Cardiac fibroblast (primary cell): Measurements from ENCODE around the gene WNT9B.
"Not testable (repeated sequence)": the region's sequence is repeated elsewhere in the genome, so short reads cannot be mapped to it uniquely, and the experiment has no call there.

Experiments
- DNase-seq, 2 donors: peaks; one replicate each; pipeline versions ENCODE4 v3.0.0 to v3.0.0-alpha.2; 2010; ENCODE audit warnings: low read depth in 2 of 2
- H3K4me3 ChIP-seq, 2 donors: replicated peaks in 1 of 2; 1 replicate in 1 of 2; 2 replicates in 1 of 2; pipeline ENCODE4 v1.5.1; 2011; ENCODE audit warnings: low read depth in 2 of 2, low read length in 2 of 2, mild to moderate bottlenecking in 2 of 2, moderate library complexity in 1 of 2
- TF ChIP-seq, protein P1 (sequence below): IDR thresholded peaks from one replicate; pipeline ENCODE4 v1.5.1; 2011; ENCODE audit warnings: low read depth, mild to moderate bottlenecking, low read length, inconsistent platforms

WNT9B gene

DNA sequence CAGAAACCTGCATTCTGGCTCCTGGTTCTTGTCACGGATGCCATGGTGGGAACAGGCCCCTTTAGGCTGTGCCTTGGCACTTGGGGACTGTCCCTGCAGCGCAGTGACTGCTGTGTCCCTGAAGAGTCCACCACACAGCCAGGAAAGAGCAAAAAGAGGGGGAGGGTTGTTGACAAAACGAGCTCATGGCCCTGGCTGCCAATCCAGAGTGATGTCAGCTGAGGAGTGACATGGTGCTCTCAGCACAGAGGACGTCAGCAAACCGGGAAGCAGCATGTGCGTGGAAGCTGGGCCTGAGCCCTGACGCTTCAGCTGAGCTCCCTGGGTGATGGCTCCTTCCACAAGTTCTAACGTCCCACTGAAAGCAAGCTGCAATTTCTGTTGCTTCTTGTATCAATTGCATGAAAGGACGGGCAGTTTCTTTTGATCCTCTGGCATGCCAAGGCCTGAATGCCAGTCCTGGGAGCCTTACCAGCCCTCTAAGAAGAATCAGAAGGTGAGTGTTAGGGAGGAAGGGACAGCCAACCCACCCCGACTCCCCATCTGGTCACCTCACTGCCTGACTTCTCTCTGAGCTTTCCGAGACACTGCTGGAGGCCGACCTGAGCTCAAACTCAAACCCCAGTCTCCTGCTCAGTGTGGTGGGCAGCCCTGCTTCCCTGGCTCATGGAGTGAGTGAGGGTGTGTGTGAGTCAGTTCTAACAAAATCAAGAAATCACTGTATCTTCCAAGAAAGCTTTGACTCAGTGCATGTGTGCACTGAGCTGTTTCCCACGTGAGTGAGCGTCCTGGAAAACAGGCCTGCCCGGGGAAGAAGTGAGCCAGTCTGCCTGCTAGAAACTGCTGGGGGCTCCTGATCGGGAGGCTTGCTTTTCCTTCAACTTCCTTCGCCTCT, 18.2 kb upstream of the WNT9B start:
- TF ChIP-seq, protein P1, sequence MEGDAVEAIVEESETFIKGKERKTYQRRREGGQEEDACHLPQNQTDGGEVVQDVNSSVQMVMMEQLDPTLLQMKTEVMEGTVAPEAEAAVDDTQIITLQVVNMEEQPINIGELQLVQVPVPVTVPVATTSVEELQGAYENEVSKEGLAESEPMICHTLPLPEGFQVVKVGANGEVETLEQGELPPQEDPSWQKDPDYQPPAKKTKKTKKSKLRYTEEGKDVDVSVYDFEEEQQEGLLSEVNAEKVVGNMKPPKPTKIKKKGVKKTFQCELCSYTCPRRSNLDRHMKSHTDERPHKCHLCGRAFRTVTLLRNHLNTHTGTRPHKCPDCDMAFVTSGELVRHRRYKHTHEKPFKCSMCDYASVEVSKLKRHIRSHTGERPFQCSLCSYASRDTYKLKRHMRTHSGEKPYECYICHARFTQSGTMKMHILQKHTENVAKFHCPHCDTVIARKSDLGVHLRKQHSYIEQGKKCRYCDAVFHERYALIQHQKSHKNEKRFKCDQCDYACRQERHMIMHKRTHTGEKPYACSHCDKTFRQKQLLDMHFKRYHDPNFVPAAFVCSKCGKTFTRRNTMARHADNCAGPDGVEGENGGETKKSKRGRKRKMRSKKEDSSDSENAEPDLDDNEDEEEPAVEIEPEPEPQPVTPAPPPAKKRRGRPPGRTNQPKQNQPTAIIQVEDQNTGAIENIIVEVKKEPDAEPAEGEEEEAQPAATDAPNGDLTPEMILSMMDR, result no peak
- peak; percentile 46 to 71 for DNase-seq
- H3K4me3 ChIP-seq, result no peak overlapping the region

DNA sequence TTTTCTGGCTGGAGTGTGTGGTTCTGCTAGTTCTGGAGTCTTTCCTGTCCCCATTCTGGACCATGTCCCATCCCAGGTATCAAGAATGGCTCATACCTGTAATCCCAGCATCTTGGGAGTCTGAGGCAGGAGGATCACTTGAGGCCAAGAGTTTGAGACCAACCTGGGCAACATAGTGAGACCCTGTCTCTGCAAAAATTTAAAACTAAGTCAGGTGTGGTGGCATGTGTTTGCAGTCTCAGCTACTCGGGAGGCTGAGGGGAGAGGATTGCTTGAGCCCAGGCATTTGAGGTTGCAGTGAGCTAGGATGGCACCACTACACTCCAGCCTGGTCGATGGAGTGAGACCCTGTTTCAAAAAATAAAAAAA, 17.6 kb upstream of the WNT9B start:
- H3K4me3 ChIP-seq, result no peak overlapping the region
- no peak for DNase-seq
- TF ChIP-seq, protein P1, result no peak

DNA sequence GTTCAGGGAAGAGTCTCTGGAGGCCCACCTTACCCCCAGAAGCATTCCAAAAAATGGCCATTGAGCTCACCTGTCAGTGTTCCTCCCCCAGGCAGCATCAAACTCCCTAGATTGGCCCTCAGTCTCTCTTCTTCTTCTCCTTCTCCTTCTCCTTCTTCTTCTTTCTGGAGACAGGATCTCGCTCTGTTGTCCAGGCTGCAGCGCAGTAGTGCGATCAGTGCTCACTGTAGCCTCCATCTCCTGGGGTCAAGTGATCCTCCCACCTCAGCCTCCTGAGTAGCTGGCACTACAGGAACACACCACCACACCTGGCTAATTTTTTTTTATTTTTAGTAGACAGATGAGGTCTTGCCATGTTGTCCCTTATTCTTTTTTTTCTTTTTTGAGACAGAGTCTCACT, 16.5 kb upstream of the WNT9B start:
- TF ChIP-seq, protein P1, result no peak
- H3K4me3 ChIP-seq, result no peak overlapping the region
- no peak for DNase-seq

DNA sequence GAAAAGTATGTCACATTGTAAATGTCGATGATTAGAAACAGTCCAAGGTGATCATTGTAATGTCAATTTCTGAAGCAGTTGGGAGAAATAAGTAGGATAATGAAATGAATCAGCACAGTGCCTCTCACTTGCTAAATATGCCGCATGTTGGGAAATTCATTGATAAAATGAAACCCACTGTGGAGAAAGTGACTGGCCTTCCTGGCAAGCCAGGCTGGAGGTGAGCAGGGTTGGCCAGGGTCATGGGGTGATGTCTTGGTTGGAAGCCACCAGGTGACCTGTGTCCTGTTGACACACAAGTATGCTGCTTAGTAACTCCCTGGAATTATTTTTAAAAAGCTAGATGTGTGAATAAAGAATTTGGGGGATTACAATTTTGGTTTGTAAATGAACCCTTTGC, 14.9 kb upstream of the WNT9B start:
- DNase-seq, result no peak
- no peak overlapping the region for H3K4me3 ChIP-seq
- TF ChIP-seq, protein P1, result no peak

DNA sequence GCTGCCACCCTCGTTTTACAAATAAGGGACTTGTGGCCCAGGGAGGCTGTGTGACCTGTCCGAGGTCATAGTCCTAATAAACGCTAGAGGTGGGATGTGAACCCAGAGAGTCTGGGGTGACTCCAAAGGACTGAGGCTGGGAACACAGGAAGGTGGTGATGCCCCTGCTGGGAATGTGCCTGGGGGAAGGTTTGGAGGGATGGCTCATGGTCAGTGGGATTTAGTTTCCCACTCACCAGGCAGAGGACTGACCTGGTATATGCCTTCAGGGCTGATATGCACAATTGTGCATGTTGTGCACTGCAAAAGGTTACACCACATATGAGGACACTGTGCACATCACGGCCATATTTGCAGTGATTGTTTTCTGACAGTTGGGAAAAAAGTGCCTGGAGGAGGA, 13.9 kb upstream of the WNT9B start:
- no peak for DNase-seq
- TF ChIP-seq, protein P1, result no peak
- H3K4me3 ChIP-seq, result no peak overlapping the region

DNA sequence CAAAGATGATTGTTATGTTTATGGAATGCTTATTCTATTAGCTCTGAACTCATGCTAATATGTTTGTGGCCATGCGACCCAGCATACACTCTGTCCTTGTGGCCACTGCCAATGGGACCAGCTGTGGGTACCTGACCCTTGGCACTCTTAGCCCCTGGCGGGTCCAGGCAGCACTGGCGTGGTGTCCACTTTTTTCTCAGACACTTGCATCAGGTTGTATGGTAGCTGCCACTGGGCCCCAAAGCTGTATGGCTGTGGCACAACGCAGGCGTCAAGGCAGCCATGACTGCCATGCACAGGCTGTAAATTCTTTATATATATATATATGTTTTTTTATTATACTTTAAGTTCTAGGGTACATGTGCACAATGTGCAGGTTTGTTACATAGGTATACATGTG, 12.2 kb upstream of the WNT9B start:
- no peak for DNase-seq
- no peak overlapping the region for H3K4me3 ChIP-seq
- TF ChIP-seq, protein P1, result no peak

DNA sequence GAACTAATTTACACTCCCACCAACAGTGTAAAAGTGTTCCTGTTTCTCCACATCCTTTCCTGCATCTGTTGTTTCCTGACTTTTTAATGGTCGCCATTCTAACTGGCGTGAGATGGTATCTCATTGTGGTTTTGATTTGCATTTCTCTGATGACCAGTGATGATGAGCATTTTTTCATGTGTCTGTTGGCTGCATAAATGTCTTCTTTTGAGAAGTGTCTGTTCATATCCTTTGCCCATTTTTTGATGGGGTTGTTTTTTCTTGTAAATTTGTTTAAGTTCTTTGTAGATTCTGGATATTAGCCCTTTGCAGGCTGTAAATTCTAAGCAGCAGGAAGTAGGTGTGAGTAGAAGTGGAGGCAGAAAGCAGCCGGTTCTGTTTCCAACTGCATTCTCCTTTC, 10.8 kb upstream of the WNT9B start:
- H3K4me3 ChIP-seq, DNase-seq: not testable (repeated sequence)
